Endothelial cell of umbilical vein (primary cell): ENCODE results near the gene ZHX3. TPM values are rescaled to one million over a fixed set of nuclear protein-coding genes. Genes with fewer than 3 reads are reported as not detected.

Source experiments
- BruUV-seq: library from RNA; stranded (reverse); fragments of 400-500 nt; replicated peaks from 2 replicates; lab custom pipeline; 2021; lab: Mats Ljungman, UMichigan
- CTCF ChIA-PET: fragments of 300-600, 350-600 bp; sonication (Branson Sonifier 250); formaldehyde crosslinking; loops from one replicate; lab custom pipeline; 2021; ENCODE audit warnings: antibody characterized with exemption, inconsistent platforms; lab: Charles Lee
- POLR2A ChIA-PET: fragments of 300-600, 350-600 bp; sonication (Branson Sonifier 250); formaldehyde crosslinking; loops from one replicate; lab custom pipeline; 2021; ENCODE audit warnings: antibody characterized with exemption, inconsistent platforms; lab: Charles Lee
- DNase-seq: peaks from one replicate; pipeline ENCODE4 v3.0.0-alpha.2; 2011; ENCODE audit warnings: low read depth, low spot score
- FAIRE-seq: peaks from 2 replicates; lab custom pipeline; 2011; peaks lifted over from hg19 to GRCh38; lab: Jason Lieb, UNC
- H2AFZ ChIP-seq: 2 replicates; pipeline ENCODE4 v1.6.0; 2012; ENCODE audit warnings: low read depth, low read length, control low read depth, inconsistent platforms
- H3K27ac ChIP-seq: 2 replicates; pipeline ENCODE4 v1.5.1; 2011; ENCODE audit warnings: low read depth, mild to moderate bottlenecking, control low read depth, low read length, moderate library complexity; ENCODE audit not compliant: insufficient read depth
- H3K27me3 ChIP-seq, 2 experiments: 2 replicates each; pipeline versions ENCODE4 v1.6.0 to v1.6.1; 2011; ENCODE audit warnings: low read length in 2 of 2, mixed read lengths in 1 of 2; ENCODE audit not compliant: control insufficient read depth in 2 of 2, insufficient read depth in 2 of 2
- H3K36me3 ChIP-seq, 2 experiments: 2 replicates in 1 of 2; 3 replicates in 1 of 2; pipeline ENCODE4 v1.5.1; 2011; ENCODE audit warnings: low read length in 2 of 2, mild to moderate bottlenecking in 1 of 2, moderate library complexity in 1 of 2; ENCODE audit not compliant: control insufficient read depth in 2 of 2, insufficient read depth in 2 of 2; ENCODE audit errors: extremely low read depth in 1 of 2
- H3K4me1 ChIP-seq: 3 replicates; pipeline ENCODE4 v1.5.1; 2011; ENCODE audit warnings: mild to moderate bottlenecking, low read length; ENCODE audit not compliant: control insufficient read depth, insufficient read depth; ENCODE audit errors: extremely low read depth
- H3K4me2 ChIP-seq: 2 replicates; pipeline ENCODE4 v1.6.1; 2011; ENCODE audit warnings: low read length, control low read depth, mixed read lengths; ENCODE audit not compliant: insufficient read depth
- H3K4me3 ChIP-seq, 3 experiments: fragments of 200-600 bp in 1 of 3; sonication (generic), shearing (Covaris generic) in 1 of 3; replicated peaks in 1 of 3; 2 replicates each; pipeline ENCODE4 v1.5.1; 2011 to 2016; ENCODE audit warnings: control low read depth in 3 of 3, low read length in 3 of 3, mild to moderate bottlenecking in 2 of 3, inconsistent platforms in 1 of 3, low read depth in 1 of 3, moderate library complexity in 1 of 3; ENCODE audit not compliant: insufficient read depth in 1 of 3
- H3K79me2 ChIP-seq: 2 replicates; pipeline ENCODE4 v1.6.0; 2012; ENCODE audit warnings: low read length, inconsistent platforms; ENCODE audit not compliant: control insufficient read depth, insufficient read depth
- H3K9ac ChIP-seq: replicated peaks from 2 replicates; pipeline ENCODE3; 2011; ENCODE audit warnings: low read length, control low read depth; ENCODE audit not compliant: insufficient read depth; ENCODE audit errors: extremely low read depth
- H3K9me1 ChIP-seq: replicated peaks from 3 replicates; pipeline ENCODE4 v1.6.0; 2011; ENCODE audit warnings: mild to moderate bottlenecking, low read length; ENCODE audit not compliant: control insufficient read depth, insufficient read depth; ENCODE audit errors: extremely low read depth
- H3K9me3 ChIP-seq: replicated peaks from 2 replicates; pipeline ENCODE4 v1.5.1; 2012; ENCODE audit warnings: low read length, inconsistent platforms; ENCODE audit not compliant: control insufficient read depth, insufficient read depth
- H4K20me1 ChIP-seq: replicated peaks from 2 replicates; pipeline ENCODE3; 2011; ENCODE audit warnings: mild to moderate bottlenecking, low read length; ENCODE audit not compliant: control insufficient read depth, insufficient read depth; ENCODE audit errors: extremely low read depth
- GATA2 ChIP-seq: IDR thresholded peaks from 2 replicates; pipeline ENCODE4 v1.7.0; 2011; ENCODE audit warnings: low read depth, mild to moderate bottlenecking, moderate library complexity, mixed read lengths, low read length; ENCODE audit not compliant: insufficient read length, insufficient read depth
- POLR2A ChIP-seq: IDR thresholded peaks from 2 replicates; pipeline ENCODE4 v1.6.1; 2012; ENCODE audit warnings: low read depth, mild to moderate bottlenecking, control low read depth, low read length
- dilution Hi-C: fragments of 300-500 bp; cut with MboI; formaldehyde crosslinking; loops from one replicate; pipeline ENCODE4 v1.15.0; 2019; ENCODE audit warnings: low sequenced_read_pairs; ENCODE audit not compliant: extremely low pct_ligation_motif_present
- intact Hi-C: fragments of 100-400 bp; cut with micrococcal nuclease; formaldehyde crosslinking; loops from one replicate; pipeline ENCODE4 v1.10.0; 2022
- polyA plus RNA-seq, 4 experiments: library from polyadenylated mRNA; depleted of rRNA in 3 of 4; stranded (reverse) in 3 of 4; unstranded in 1 of 4; fragments of >200 nt; gene quantifications; 2 replicates each; pipeline versions ENCODE4 v1.2.1 to v1.2.3, GENCODE V29; 2011 to 2012; ENCODE audit warnings: missing spikeins in 1 of 4
- total RNA-seq: library from RNA; stranded (reverse); gene quantifications from 2 replicates; pipeline ENCODE4 v1.2.3, GENCODE V29; 2021
- TF ChIP-seq, protein P1 (sequence below), 2 donors: IDR thresholded peaks; 1 replicate in 1 of 2; 2 replicates in 1 of 2; pipeline ENCODE4 v1.5.1; 2011; ENCODE audit warnings: low read length in 2 of 2, mild to moderate bottlenecking in 2 of 2, moderate library complexity in 2 of 2, control low read depth in 1 of 2, inconsistent platforms in 1 of 2, low read depth in 1 of 2; ENCODE audit not compliant: insufficient read depth in 1 of 2; ENCODE audit errors: extremely low read depth in 1 of 2

The ZHX3 gene
- total and polyA plus RNA-seq, 2 donors (not counting 3 experiments of a cell fraction or from before 2014, with no cell fraction given), result 7.4 to 17.8 TPM

DNA sequence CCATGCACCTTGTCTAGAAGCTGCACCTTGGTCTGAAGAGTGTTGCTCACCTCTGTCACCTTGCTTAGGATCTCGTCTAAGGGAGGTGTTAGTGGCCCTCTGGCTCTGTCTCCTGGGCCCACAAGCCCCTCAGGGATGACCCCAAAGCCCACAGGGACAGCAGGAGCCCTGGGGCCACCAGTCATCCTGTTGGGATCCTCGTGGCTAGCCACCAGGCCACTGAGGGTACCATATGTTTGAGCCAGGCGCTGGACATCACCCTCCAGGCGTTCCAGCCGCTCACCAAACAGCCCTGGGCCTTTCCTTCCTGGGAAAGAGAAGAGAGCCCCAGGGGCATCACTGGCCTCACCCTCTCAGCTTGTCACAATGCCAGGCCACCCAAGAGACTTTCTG is 45.2 kb upstream of the ZHX3 start:
- CTCF ChIA-PET, result interaction anchor here (1.5 kb wide), 1 partner anchor 190 kb away, joined by 6 read pairs; no protein-coding TSS in a partner anchor

More for the DNA sequence above, 45.2 kb upstream of the ZHX3 start:
- H3K36me3 ChIP-seq, result no peaks in the 10 kb centered on the region
- no peak overlapping the region for H3K4me3 ChIP-seq
- no peak overlapping the region for H2AFZ ChIP-seq
- H3K27me3 ChIP-seq, result peaks cover 20 to 30% of the 10 kb centered on the region in 2 experiments
- no peak for FAIRE-seq
- no TSS peak for BruUV-seq
- dilution Hi-C loops, result no loop called here
- H3K4me2 ChIP-seq, result no peak overlapping the region
- no peak for DNase-seq
- no peak overlapping the region for H3K27ac ChIP-seq
- POLR2A ChIA-PET, result no interaction called here
- H3K4me1 ChIP-seq, result no peaks in the 10 kb centered on the region
- TF ChIP-seq, protein P1, sequence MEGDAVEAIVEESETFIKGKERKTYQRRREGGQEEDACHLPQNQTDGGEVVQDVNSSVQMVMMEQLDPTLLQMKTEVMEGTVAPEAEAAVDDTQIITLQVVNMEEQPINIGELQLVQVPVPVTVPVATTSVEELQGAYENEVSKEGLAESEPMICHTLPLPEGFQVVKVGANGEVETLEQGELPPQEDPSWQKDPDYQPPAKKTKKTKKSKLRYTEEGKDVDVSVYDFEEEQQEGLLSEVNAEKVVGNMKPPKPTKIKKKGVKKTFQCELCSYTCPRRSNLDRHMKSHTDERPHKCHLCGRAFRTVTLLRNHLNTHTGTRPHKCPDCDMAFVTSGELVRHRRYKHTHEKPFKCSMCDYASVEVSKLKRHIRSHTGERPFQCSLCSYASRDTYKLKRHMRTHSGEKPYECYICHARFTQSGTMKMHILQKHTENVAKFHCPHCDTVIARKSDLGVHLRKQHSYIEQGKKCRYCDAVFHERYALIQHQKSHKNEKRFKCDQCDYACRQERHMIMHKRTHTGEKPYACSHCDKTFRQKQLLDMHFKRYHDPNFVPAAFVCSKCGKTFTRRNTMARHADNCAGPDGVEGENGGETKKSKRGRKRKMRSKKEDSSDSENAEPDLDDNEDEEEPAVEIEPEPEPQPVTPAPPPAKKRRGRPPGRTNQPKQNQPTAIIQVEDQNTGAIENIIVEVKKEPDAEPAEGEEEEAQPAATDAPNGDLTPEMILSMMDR (IDR thresholded peaks at IDR 0.05; ENCODE audit: extremely low read depth in 1 of 2, insufficient read depth in 1 of 2, low read depth in 1 of 2, low read length in 2 of 2), result no peak
- TF ChIP-seq GATA2 (no peak), POLR2A (no peak)
- H3K9ac ChIP-seq, result no peak overlapping the region
- H3K79me2 ChIP-seq, result no peaks in the 10 kb centered on the region
- H3K9me1 ChIP-seq, result no peaks in the 10 kb centered on the region
- no peaks in the 10 kb centered on the region for H4K20me1 ChIP-seq
- intact Hi-C loops, result no loop called here
- H3K9me3 ChIP-seq, result no peaks in the 10 kb centered on the region
